DOHH2 (cell line): ENCODE measurements around the gene CHRNA9.

Source experiments
- H3F3A ChIP-seq: fragments of 200-600 bp; sonication (generic), shearing (Covaris generic); 2 replicates; pipeline ENCODE4 v1.6.0; 2016; ENCODE audit warnings: antibody characterized with exemption, mild to moderate bottlenecking; ENCODE audit not compliant: control insufficient read depth, insufficient read depth
- H3K27ac ChIP-seq: fragments of 200-600 bp; sonication (generic); 2 replicates; pipeline ENCODE4 v1.5.1; 2014; ENCODE audit warnings: low read depth, mild to moderate bottlenecking, low read length, moderate library complexity
- H3K27me3 ChIP-seq: fragments of 200-600 bp; sonication (generic); 2 replicates; pipeline ENCODE4 v1.6.1; 2014; ENCODE audit warnings: mild to moderate bottlenecking, low read length, mixed read lengths; ENCODE audit not compliant: control insufficient read depth
- H3K36me3 ChIP-seq: fragments of 200-600 bp; sonication (generic); 2 replicates; pipeline ENCODE4 v1.6.1; 2014; ENCODE audit warnings: mild to moderate bottlenecking, low read length, moderate library complexity, mixed read lengths; ENCODE audit not compliant: control insufficient read depth
- H3K4me1 ChIP-seq: fragments of 200-600 bp; sonication (generic); 2 replicates; pipeline ENCODE4 v1.6.1; 2014; ENCODE audit warnings: mild to moderate bottlenecking, low read length, mixed read lengths; ENCODE audit not compliant: control insufficient read depth
- H3K4me2 ChIP-seq: fragments of 200-600 bp; sonication (generic); 2 replicates; pipeline ENCODE4 v1.6.0; 2014; ENCODE audit warnings: mild to moderate bottlenecking, low read length, moderate library complexity
- H3K4me3 ChIP-seq: fragments of 200-600 bp; sonication (generic); 2 replicates; pipeline ENCODE4 v1.5.1; 2014; ENCODE audit warnings: mild to moderate bottlenecking, low read length, mixed read lengths
- H3K79me2 ChIP-seq: fragments of 200-600 bp; sonication (generic); 2 replicates; pipeline ENCODE4 v1.6.1; 2014; ENCODE audit warnings: mild to moderate bottlenecking, low read length, mixed read lengths; ENCODE audit not compliant: control insufficient read depth
- H3K9me2 ChIP-seq: fragments of 200-600 bp; sonication (generic); replicated peaks from 2 replicates; pipeline ENCODE4 v1.6.1; 2014; ENCODE audit warnings: mild to moderate bottlenecking, low read length, mixed read lengths; ENCODE audit not compliant: control insufficient read depth
- H3K9me3 ChIP-seq: fragments of 200-600 bp; sonication (generic); 2 replicates; pipeline ENCODE4 v1.6.1; 2014; ENCODE audit warnings: antibody characterized with exemption, low read length, mixed read lengths; ENCODE audit not compliant: control insufficient read depth, insufficient read depth
- H4K20me1 ChIP-seq: fragments of 200-600 bp; sonication (generic); 2 replicates; pipeline ENCODE4 v1.6.0; 2014; ENCODE audit warnings: low read depth, mild to moderate bottlenecking, antibody characterized with exemption, low read length, moderate library complexity; ENCODE audit not compliant: control insufficient read depth, insufficient read depth
- EZH2phosphoT487 ChIP-seq: fragments of 200-600 bp; sonication (generic); IDR thresholded peaks from 2 replicates; pipeline ENCODE4 v1.6.1; 2017; ENCODE audit warnings: borderline replicate concordance, mild to moderate bottlenecking, antibody characterized with exemption, low read length, moderate library complexity, mixed read lengths
- TF ChIP-seq, protein P1 (sequence below): fragments of 200-600 bp; sonication (generic); IDR thresholded peaks from one replicate; pipeline ENCODE4 v1.5.1; 2014; ENCODE audit warnings: antibody characterized with exemption, mild to moderate bottlenecking, low read depth, low read length; ENCODE audit not compliant: poor library complexity, severe bottlenecking

Gene CHRNA9

DNA sequence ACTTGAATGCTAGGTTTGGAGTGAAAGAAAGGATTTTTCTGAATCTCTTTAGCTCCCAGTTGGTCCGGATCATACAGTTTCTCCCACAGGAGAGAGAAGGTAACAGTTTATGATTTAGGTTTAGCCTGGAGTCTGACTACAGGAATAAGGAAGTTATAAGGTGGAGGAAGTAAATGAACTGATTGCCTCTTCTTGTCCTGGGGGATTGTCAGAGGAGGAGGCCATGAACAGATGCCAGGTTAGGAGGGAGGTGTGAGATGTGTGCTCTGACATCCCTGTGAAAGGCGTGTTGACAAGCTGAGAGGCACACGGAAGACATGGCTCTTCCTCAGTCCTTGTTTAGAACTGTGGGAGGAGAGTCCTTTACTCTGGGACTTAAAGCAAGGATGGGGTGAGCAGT lies 64.4 kb downstream of the CHRNA9 start:
- no peak for TF ChIP-seq EZH2phosphoT487
- TF ChIP-seq, protein P1, sequence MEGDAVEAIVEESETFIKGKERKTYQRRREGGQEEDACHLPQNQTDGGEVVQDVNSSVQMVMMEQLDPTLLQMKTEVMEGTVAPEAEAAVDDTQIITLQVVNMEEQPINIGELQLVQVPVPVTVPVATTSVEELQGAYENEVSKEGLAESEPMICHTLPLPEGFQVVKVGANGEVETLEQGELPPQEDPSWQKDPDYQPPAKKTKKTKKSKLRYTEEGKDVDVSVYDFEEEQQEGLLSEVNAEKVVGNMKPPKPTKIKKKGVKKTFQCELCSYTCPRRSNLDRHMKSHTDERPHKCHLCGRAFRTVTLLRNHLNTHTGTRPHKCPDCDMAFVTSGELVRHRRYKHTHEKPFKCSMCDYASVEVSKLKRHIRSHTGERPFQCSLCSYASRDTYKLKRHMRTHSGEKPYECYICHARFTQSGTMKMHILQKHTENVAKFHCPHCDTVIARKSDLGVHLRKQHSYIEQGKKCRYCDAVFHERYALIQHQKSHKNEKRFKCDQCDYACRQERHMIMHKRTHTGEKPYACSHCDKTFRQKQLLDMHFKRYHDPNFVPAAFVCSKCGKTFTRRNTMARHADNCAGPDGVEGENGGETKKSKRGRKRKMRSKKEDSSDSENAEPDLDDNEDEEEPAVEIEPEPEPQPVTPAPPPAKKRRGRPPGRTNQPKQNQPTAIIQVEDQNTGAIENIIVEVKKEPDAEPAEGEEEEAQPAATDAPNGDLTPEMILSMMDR = no peak
- H3K4me1 ChIP-seq = peaks cover 7% of the 10 kb centered on the region; the same call in 1 of the 2 replicates
- no peaks in the 10 kb centered on the region for H3K9me2 ChIP-seq

DNA sequence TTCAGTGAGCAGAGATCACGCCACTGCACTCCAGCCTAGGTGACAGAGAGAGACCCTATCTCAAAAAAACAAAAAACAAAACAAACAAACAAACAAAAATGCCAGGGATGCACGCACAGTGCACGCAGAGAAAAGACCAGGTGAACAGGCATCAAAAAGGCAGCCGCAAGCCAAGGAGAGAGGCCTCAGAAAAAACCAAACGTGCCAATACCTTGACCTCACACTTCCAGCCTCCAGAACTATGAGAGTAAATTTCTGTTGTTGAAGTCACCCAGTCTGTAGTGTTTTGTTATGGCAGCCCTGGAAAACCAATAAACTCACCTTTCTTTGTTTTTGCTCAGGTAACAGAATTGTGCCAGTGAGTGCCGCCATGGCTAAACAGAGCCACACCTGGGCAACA lies 66.0 kb downstream of the CHRNA9 start:
- Histone ChIP-seq H3F3A (no peaks in the 10 kb centered on the region), H3K27me3 (no peaks in the 10 kb centered on the region), H3K9me2 (no peaks in the 10 kb centered on the region), H3K27ac (no peak overlapping the region), H3K9me3 (peaks cover 1% of the 10 kb centered on the region; the same call in 1 of the 2 replicates), H3K4me1 (peaks cover 2% of the 10 kb centered on the region; the same call in 1 of the 2 replicates), H4K20me1 (no peaks in the 10 kb centered on the region), H3K4me2 (no peak overlapping the region), H3K4me3 (no peak overlapping the region), H3K36me3 (no peaks in the 10 kb centered on the region), H3K79me2 (no peaks in the 10 kb centered on the region)
- no peak for TF ChIP-seq EZH2phosphoT487
- TF ChIP-seq, protein P1 = no peak

More for the DNA sequence above, 64.4 kb downstream of the CHRNA9 start:
- Histone ChIP-seq H3F3A (no peaks in the 10 kb centered on the region), H4K20me1 (no peaks in the 10 kb centered on the region), H3K4me3 (no peak overlapping the region), H3K27me3 (0 out of 2 replicates have a peak, but pooled peaks cover under 1% of the 10 kb centered on the region), H3K36me3 (no peaks in the 10 kb centered on the region), H3K9me3 (no peaks in the 10 kb centered on the region), H3K27ac (no peak overlapping the region), H3K4me2 (no peak overlapping the region), H3K79me2 (no peaks in the 10 kb centered on the region)

GRCh38 chr4:40401631-40402030 lies 66.5 kb downstream of the CHRNA9 start:
- no peak overlapping the region for H3K27ac ChIP-seq
- H3K79me2 ChIP-seq = no peaks in the 10 kb centered on the region
- H3K4me1 ChIP-seq = no peaks in the 10 kb centered on the region
- H3K4me3 ChIP-seq = no peak overlapping the region
- TF ChIP-seq, protein P1 = no peak
- no peak for TF ChIP-seq EZH2phosphoT487
- no peak overlapping the region for H3K4me2 ChIP-seq
- no peaks in the 10 kb centered on the region for H4K20me1 ChIP-seq
- H3K9me3 ChIP-seq = peaks cover 7% of the 10 kb centered on the region; the same call in 1 of the 2 replicates
- no peaks in the 10 kb centered on the region for H3F3A ChIP-seq
- H3K9me2 ChIP-seq = no peaks in the 10 kb centered on the region
- no peaks in the 10 kb centered on the region for H3K27me3 ChIP-seq
- no peaks in the 10 kb centered on the region for H3K36me3 ChIP-seq

- Histone ChIP-seq H3K4me2 (no peak overlapping the region), H3K79me2 (no peaks in the 10 kb centered on the region), H3K27me3 (no peaks in the 10 kb centered on the region), H3K9me3 (peaks cover 7% of the 10 kb centered on the region; the same call in 1 of the 2 replicates), H3K4me1 (no peaks in the 10 kb centered on the region), H4K20me1 (no peaks in the 10 kb centered on the region), H3K9me2 (no peaks in the 10 kb centered on the region), H3K4me3 (no peak overlapping the region), H3K36me3 (no peaks in the 10 kb centered on the region), H3F3A (no peaks in the 10 kb centered on the region), H3K27ac (no peak overlapping the region)
- TF ChIP-seq, protein P1 = no peak
- no peak for TF ChIP-seq EZH2phosphoT487
Observed at GRCh38 chr4:40402556-40402955, 67.4 kb downstream of the CHRNA9 start.
